Renal pelvis (tissue), 12 donors: ENCODE results near the gene OR52W1. TPM values are rescaled to one million over a fixed set of nuclear protein-coding genes. Genes with fewer than 3 reads are reported as not detected.

Experiments used
- DNase-seq: peaks from one replicate; pipeline ENCODE4 v3.0.0-alpha.2; 2013
- long read RNA-seq, 16 experiments: transcript quantifications; one replicate each; lab custom pipeline, GENCODE V29; 2026
- polyA plus RNA-seq, 3 donors: library from polyadenylated mRNA; unstranded; fragments of 120-200 nt; gene quantifications; one replicate each; pipeline ENCODE4 v1.2.1, GENCODE V29; 2013; ENCODE audit not compliant: insufficient read length in 3 of 3

OR52W1 gene
- under 1 TPM; 0.13 to 0.40 (median 0.26) TPM for polyA plus RNA-seq
- long read RNA-seq, donor 1 = 0 reads
- long read RNA-seq, donor 2 = 0 reads
- long read RNA-seq, donor 3 = 0 reads
- long read RNA-seq, donor 4 = 0 reads
- long read RNA-seq, donor 5 = 0 reads
- long read RNA-seq, donor 6 = 0 reads
- long read RNA-seq, donor 7 = 0 reads
- long read RNA-seq, donor 8 = 0 reads
- long read RNA-seq, donor 9 = 0 reads
- long read RNA-seq, donor 10, partial matches to known transcripts = 0 of 1 reads
- long read RNA-seq, donor 10, other reads (novel, unspliced or antisense) = 0 of 1 reads
- long read RNA-seq, donor 11 = 0 reads
- long read RNA-seq, donor 12 = 0 reads
- long read RNA-seq, donor 13, partial matches to known transcripts = 0 of 1 reads
- long read RNA-seq, donor 13, other reads (novel, unspliced or antisense) = 0 of 1 reads
- long read RNA-seq, donor 14 = 0 reads
- long read RNA-seq, donor 15 = 0 reads
- long read RNA-seq, donor 16 = 0 reads

- DNase-seq = no peak
These were observed at the start of gene OR52W1 for GRCh38 chr11:6199174-6199810. Gene OR52W1 (plus strand): TSS chr11:6199224. CDS start chr11:6199224, 0 bp downstream.

GRCh38 chr11:6151117-6151516 is 47.9 kb upstream of the OR52W1 start:
- DNase-seq = no peak

- DNase-seq = no peak
These were observed 46.9 kb upstream of the OR52W1 start for GRCh38 chr11:6152126-6152525.

- DNase-seq = no peak
These were observed 42.2 kb upstream of the OR52W1 start for GRCh38 chr11:6156628-6157359.

- no peak for DNase-seq
These were observed 28.8 kb upstream of the OR52W1 start, which contains the start of gene OR52B2 for GRCh38 chr11:6170226-6170625. Gene OR52B2 (minus strand): TSS chr11:6170326. CDS start chr11:6170326, 0 bp downstream.

- DNase-seq = no peak
These were observed 23.6 kb upstream of the OR52W1 start for GRCh38 chr11:6175440-6175839.

GRCh38 chr11:6191742-6192141 is 7.3 kb upstream of the OR52W1 start:
- DNase-seq = no peak

DNA sequence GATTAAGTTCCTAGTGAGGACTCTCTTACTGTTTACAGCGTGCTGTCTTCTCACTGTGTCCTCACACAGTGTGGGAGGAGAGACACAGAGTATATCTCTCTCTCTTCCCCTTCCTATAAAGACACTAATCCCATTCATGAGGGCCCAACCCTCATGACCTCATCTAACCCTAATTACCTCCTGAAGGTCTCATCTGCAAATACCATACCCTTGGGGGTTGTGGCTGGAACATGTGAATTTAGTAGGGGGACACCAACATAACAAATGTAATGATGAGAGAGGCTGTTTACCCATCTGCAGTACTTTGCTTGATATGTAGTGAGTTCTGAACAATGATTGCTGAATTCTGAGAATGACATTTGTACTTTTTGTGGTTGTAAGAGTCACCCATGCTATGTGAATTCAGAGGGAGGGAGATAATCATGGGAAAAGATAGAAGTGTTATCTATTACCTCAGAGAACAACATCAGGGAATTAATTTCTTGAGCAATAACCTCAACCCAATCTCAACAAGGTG is 4.9 kb upstream of the OR52W1 start:
- no peak for DNase-seq

DNA sequence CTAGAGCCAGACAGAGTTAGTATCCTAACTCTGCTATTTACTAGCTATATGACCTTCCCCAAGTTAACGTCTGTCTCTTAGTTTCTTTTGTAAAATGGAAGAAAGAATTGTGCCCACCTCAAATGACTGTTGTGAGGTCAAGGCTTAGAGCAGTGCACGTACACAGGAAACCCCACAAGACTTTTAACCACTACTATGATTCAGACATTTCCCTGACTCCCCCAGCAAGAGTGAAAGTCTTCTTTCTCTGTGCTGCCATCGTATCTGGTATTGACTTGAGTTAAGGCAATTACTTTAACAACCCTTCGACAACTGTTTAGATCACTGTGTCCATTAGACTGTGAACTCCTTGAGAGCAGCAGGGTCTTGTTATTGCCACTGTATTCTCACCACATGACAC is 2.6 kb upstream of the OR52W1 start:
- DNase-seq = no peak

- DNase-seq = no peak
These were observed 1.4 kb upstream of the OR52W1 start for GRCh38 chr11:6197466-6198200.

DNA sequence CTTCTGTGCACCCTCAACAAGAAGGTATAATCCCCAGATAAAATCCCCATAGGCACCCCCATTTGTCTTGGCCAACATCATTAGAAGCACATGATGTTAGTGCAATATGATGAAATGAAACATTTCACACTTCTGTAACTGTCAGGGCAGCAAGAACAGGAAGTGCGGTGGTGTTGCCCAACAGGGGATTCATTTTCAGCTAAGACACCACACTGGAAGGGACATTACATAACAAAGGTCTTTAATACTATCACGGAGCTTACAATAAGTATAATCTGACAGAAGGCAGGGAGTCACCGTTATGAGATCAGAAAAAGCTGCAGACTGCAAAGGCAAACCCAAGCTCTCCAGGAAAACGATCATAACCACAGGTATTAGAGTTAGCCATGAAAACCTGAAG is 2.0 kb downstream of the OR52W1 start:
- DNase-seq = no peak

GRCh38 chr11:6201481-6201880 is 2.5 kb downstream of the OR52W1 start:
- no peak for DNase-seq

GRCh38 chr11:6202041-6202440 is 3.0 kb downstream of the OR52W1 start:
- no peak for DNase-seq

GRCh38 chr11:6203327-6203726 is 4.3 kb downstream of the OR52W1 start:
- no peak for DNase-seq

DNA sequence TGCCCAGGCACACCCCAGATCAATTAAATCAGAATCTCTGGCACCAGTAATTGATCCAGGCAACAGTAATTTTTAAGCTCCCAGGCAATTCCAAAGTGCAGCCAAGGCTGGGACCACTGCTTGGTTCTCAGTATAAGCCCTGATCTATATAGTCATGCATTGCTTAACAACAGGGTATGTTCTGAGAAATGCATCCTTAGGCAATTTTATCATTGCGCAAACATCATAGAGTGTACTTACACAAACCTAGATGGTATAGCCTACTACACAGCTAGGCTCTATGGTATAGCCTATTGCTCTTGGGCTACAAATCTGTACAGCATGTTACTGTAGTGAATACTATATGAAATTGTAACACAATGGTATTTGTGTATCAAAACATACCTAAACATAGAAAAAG is 5.7 kb downstream of the OR52W1 start:
- no peak for DNase-seq

DNA sequence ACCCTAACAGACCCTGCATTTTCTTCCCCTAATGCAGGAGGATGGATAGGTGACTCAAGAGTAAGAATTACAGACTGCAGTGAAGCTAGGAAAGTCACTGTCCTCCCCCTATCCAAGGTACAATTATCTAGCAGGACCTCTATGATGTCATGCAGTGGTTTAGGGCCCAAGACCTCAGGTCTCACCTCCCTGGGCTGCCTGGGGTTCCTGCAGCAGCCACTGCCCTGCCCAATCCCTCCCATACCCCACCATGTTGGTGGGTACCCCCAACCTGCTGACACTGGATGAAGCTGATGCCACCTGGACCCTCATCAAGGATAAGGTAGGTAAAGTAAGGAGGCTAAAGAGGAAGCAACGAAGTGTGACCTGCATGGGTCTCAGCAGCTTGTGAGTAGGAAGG is 6.3 kb downstream of the OR52W1 start, which contains the start of gene C11orf42:
Gene C11orf42 (plus strand): TSS at position 192 of the 400 bp plus-strand sequence. CDS start 59 bp downstream, at position 251.
- DNase-seq = no peak

GRCh38 chr11:6206456-6207180 is 7.6 kb downstream of the OR52W1 start:
- DNase-seq = no peak

GRCh38 chr11:6209801-6210200 is 10.8 kb downstream of the OR52W1 start:
- no peak for DNase-seq

- no peak for DNase-seq
These were observed 11.4 kb downstream of the OR52W1 start for GRCh38 chr11:6210274-6210955.

DNA sequence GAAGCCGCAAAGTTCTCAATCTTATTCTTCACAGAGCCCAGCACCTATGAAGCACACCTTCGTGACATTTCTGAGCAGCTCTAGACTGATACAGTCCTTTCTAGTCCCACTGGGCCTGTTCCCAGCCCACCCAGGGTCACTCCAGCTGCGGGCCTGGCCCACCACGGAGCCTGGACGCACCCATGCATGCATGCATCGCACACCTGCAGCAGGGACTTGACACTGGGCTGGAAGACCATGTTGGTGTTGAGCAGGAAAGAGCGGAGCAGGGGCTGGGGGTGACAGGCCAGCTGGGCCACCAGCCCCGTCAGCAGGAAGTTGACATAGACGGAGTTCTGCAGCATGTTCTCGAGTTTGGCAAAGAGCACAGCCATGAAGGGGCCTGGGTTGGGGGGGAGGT is 15.5 kb downstream of the OR52W1 start:
- DNase-seq = no peak
